Neural progenitor cell (in vitro differentiated cells): ENCODE data around the gene ANGPTL5. TPM values are rescaled to one million over a fixed set of nuclear protein-coding genes. Genes with fewer than 3 reads are reported as not detected.

Experiments
- DNase-seq: peaks from one replicate; pipeline ENCODE4 v3.0.0-alpha.2; 2016; ENCODE audit warnings: low spot score
- H2AFZ ChIP-seq: fragments of 200-600 bp; sonication (generic); replicated peaks from 2 replicates; pipeline ENCODE4 v1.6.1; 2016; ENCODE audit warnings: antibody characterized with exemption
- H3F3A ChIP-seq: fragments of 200-600 bp; sonication (generic); 2 replicates; pipeline ENCODE4 v1.6.1; 2016; ENCODE audit warnings: antibody characterized with exemption, low read depth
- H3K27ac ChIP-seq: fragments of 200-600 bp; sonication (generic); 2 replicates; pipeline ENCODE4 v1.5.1; 2016; ENCODE audit warnings: mild to moderate bottlenecking
- H3K27me3 ChIP-seq: fragments of 200-600 bp; sonication (generic); 2 replicates; pipeline ENCODE4 v1.6.1; 2016; ENCODE audit warnings: mild to moderate bottlenecking, moderate library complexity
- H3K36me3 ChIP-seq: fragments of 200-600 bp; sonication (generic); 2 replicates; pipeline ENCODE4 v1.5.1; 2016
- H3K4me1 ChIP-seq: fragments of 200-600 bp; sonication (generic); 2 replicates; pipeline ENCODE4 v1.6.1; 2016; ENCODE audit warnings: mixed run types
- H3K4me2 ChIP-seq: fragments of 200-600 bp; sonication (generic); 2 replicates; pipeline ENCODE4 v1.6.1; 2016
- H3K4me3 ChIP-seq: fragments of 200-600 bp; sonication (generic); 2 replicates; pipeline ENCODE4 v1.5.1; 2016
- H3K79me2 ChIP-seq: fragments of 200-600 bp; sonication (generic); 2 replicates; pipeline ENCODE4 v1.6.1; 2016; ENCODE audit warnings: low read depth
- H3K9ac ChIP-seq: fragments of 200-600 bp; sonication (generic); 2 replicates; pipeline ENCODE4 v1.6.1; 2016
- H3K9me3 ChIP-seq: fragments of 200-600 bp; sonication (generic); 2 replicates; pipeline ENCODE4 v1.5.1; 2016; ENCODE audit warnings: low read depth
- H4K20me1 ChIP-seq: fragments of 200-600 bp; sonication (generic); 2 replicates; pipeline ENCODE4 v1.6.1; 2016; ENCODE audit warnings: low read depth
- H3K27ac Mint-ChIP-seq: 3 replicates; pipeline ENCODE4 v1.8.0; 2021; ENCODE audit warnings: mixed read lengths
- H3K27me3 Mint-ChIP-seq: 2 replicates; pipeline ENCODE4 v1.8.0; 2022; ENCODE audit warnings: low read depth, mild to moderate bottlenecking, inconsistent platforms, moderate library complexity, mixed read lengths; ENCODE audit not compliant: insufficient read depth
- H3K36me3 Mint-ChIP-seq: 3 replicates; pipeline ENCODE4 v1.8.0; 2021; ENCODE audit warnings: mixed read lengths
- H3K4me1 Mint-ChIP-seq: 3 replicates; pipeline ENCODE4 v1.8.0; 2021; ENCODE audit warnings: mixed read lengths
- H3K4me3 Mint-ChIP-seq: 3 replicates; pipeline ENCODE4 v1.8.0; 2021; ENCODE audit warnings: mild to moderate bottlenecking, moderate library complexity, mixed read lengths
- H3K9me3 Mint-ChIP-seq: 3 replicates; pipeline ENCODE4 v1.8.0; 2020; ENCODE audit warnings: mixed read lengths
- EZH2 ChIP-seq: fragments of 200-600 bp; sonication (generic); IDR thresholded peaks from 2 replicates; pipeline ENCODE4 v1.6.1; 2017; ENCODE audit warnings: antibody characterized with exemption, mild to moderate bottlenecking, moderate library complexity
- EZH2phosphoT487 ChIP-seq: fragments of 200-600 bp; sonication (generic); IDR thresholded peaks from 2 replicates; pipeline ENCODE4 v1.6.1; 2017; ENCODE audit warnings: antibody characterized with exemption
- total RNA-seq: library from RNA; depleted of rRNA; stranded (reverse); fragments of >200 nt; gene quantifications from 2 replicates; pipeline ENCODE4 v1.2.3, GENCODE V29; 2015; ENCODE audit warnings: low replicate concordance
- TF ChIP-seq, protein P1 (sequence below): fragments of 200-600 bp; sonication (generic); IDR thresholded peaks from 2 replicates; pipeline ENCODE4 v1.5.1; 2017; ENCODE audit warnings: antibody characterized with exemption, mild to moderate bottlenecking

ANGPTL5 gene
- total RNA-seq, 1 donor from 2014 or later, result not detected

DNA sequence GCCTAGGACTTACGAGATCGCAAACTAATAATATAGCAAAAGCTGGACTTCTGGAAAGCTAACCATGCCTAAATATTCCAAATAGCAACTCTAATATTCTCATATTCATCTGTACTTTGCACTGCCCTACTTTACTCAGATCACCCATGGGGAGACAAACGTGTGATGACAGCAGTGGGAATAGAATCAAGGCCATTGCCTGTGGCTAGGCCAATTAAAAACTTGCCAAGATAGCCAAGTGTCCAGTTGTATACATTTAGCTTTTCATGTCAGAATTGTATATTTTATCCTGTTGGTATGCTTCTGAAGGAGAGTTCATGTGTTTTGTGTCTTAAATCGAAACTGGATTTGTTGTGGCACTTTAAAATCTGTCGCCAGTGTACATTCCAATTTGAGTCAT is 2.7 kb downstream of the ANGPTL5 start:
- no peak overlapping the region for H3K4me2 ChIP-seq

DNA sequence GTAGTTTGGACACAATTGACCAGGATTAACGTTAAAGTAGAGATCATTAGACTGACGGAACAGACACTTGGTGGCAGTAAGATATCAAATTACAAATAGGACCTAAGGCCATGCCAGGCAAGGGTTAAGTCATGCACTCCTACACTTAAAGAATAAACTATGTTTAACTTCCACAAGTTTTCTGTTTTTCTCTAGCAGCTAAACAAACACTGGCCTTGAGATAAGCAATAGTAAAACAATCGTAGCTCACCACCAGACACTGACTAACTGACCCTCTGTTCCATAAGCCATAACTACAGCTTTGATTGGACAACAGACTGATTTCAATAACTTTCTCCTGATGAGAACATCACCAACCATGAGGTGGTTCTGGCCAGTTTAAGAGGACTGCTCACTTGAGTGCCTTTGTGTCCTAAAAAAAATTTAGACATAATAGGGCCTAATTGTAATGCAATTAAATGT is 3.5 kb downstream of the ANGPTL5 start:
- Histone ChIP-seq H3K4me2 (no peak overlapping the region), H3F3A (peaks cover 15% of the 10 kb centered on the region), H3K9ac (no peak overlapping the region), H3K9me3 (no peaks in the 10 kb centered on the region), H3K79me2 (no peaks in the 10 kb centered on the region), H4K20me1 (no peaks in the 10 kb centered on the region), H3K4me3 (no peak overlapping the region), H3K27ac (no peak overlapping the region), H3K36me3 (no peaks in the 10 kb centered on the region), H3K4me1 (peaks cover 19% of the 10 kb centered on the region), H2AFZ (no peak overlapping the region), H3K27me3 (no peaks in the 10 kb centered on the region)
- H3K4me1 Mint-ChIP-seq, result peaks cover 18% of the 10 kb centered on the region
- no peaks in the 10 kb centered on the region for H3K9me3 Mint-ChIP-seq
- no peak for DNase-seq
- TF ChIP-seq EZH2 (no peak), EZH2phosphoT487 (no peak)
- TF ChIP-seq, protein P1, sequence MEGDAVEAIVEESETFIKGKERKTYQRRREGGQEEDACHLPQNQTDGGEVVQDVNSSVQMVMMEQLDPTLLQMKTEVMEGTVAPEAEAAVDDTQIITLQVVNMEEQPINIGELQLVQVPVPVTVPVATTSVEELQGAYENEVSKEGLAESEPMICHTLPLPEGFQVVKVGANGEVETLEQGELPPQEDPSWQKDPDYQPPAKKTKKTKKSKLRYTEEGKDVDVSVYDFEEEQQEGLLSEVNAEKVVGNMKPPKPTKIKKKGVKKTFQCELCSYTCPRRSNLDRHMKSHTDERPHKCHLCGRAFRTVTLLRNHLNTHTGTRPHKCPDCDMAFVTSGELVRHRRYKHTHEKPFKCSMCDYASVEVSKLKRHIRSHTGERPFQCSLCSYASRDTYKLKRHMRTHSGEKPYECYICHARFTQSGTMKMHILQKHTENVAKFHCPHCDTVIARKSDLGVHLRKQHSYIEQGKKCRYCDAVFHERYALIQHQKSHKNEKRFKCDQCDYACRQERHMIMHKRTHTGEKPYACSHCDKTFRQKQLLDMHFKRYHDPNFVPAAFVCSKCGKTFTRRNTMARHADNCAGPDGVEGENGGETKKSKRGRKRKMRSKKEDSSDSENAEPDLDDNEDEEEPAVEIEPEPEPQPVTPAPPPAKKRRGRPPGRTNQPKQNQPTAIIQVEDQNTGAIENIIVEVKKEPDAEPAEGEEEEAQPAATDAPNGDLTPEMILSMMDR, result no peak
- no peak overlapping the region for H3K27ac Mint-ChIP-seq
- no peak overlapping the region for H3K4me3 Mint-ChIP-seq
- no peaks in the 10 kb centered on the region for H3K36me3 Mint-ChIP-seq
- peaks cover 5% of the 10 kb centered on the region for H3K27me3 Mint-ChIP-seq

More for the DNA sequence above, 2.7 kb downstream of the ANGPTL5 start:
- H3K27ac Mint-ChIP-seq, result no peak overlapping the region
- H4K20me1 ChIP-seq, result no peaks in the 10 kb centered on the region
- H2AFZ ChIP-seq, result no peak overlapping the region
- no peak overlapping the region for H3K27ac ChIP-seq
- H3K4me3 Mint-ChIP-seq, result peak overlapping the region; percentile 94
- TF ChIP-seq, protein P1, result no peak
- TF ChIP-seq EZH2 (no peak), EZH2phosphoT487 (no peak)
- no peaks in the 10 kb centered on the region for H3K9me3 ChIP-seq
- no peak for DNase-seq
- no peak overlapping the region for H3K4me3 ChIP-seq
- peaks cover 19% of the 10 kb centered on the region for H3K4me1 ChIP-seq
- no peaks in the 10 kb centered on the region for H3K36me3 ChIP-seq
- H3K27me3 Mint-ChIP-seq, result peaks cover 5% of the 10 kb centered on the region
- H3K9ac ChIP-seq, result no peak overlapping the region
- peaks cover 18% of the 10 kb centered on the region for H3K4me1 Mint-ChIP-seq
- no peaks in the 10 kb centered on the region for H3K36me3 Mint-ChIP-seq
- no peaks in the 10 kb centered on the region for H3K27me3 ChIP-seq
- H3K9me3 Mint-ChIP-seq, result no peaks in the 10 kb centered on the region
- no peaks in the 10 kb centered on the region for H3K79me2 ChIP-seq
- H3F3A ChIP-seq, result peaks cover 15% of the 10 kb centered on the region

DNA sequence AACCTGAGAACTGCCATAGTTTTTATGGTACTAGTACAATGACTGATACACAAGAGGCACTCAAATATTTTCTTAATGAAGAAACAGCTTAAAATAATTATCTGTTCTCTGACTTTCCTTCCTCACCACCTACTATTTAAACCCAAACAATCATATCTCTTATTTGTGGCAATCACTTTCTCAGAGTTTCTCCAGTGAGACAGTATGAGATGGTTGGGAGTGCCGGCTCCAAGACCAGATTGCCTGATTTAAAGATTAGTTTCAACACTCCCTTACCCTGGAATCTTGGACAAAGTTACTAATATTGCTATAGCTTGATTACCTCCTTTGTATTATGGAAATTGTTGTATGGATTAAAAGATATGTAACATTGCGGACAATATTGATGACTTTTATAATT is 7.2 kb downstream of the ANGPTL5 start:
- Mint-ChIP-seq H3K27me3 (peaks cover 5% of the 10 kb centered on the region), H3K9me3 (no peaks in the 10 kb centered on the region), H3K27ac (no peak overlapping the region), H3K4me1 (no peaks in the 10 kb centered on the region), H3K4me3 (no peak overlapping the region), H3K36me3 (no peaks in the 10 kb centered on the region)
- Histone ChIP-seq H2AFZ (no peak overlapping the region), H3K79me2 (no peaks in the 10 kb centered on the region), H3K9me3 (no peaks in the 10 kb centered on the region), H3K36me3 (no peaks in the 10 kb centered on the region), H3K27me3 (no peaks in the 10 kb centered on the region), H4K20me1 (no peaks in the 10 kb centered on the region), H3K4me1 (peaks cover 6% of the 10 kb centered on the region), H3K4me3 (no peak overlapping the region), H3K4me2 (no peak overlapping the region), H3F3A (no peaks in the 10 kb centered on the region), H3K9ac (no peak overlapping the region), H3K27ac (no peak overlapping the region)
- DNase-seq, result no peak
- TF ChIP-seq EZH2, result no peak
- no peak for TF ChIP-seq EZH2phosphoT487
- TF ChIP-seq, protein P1, result no peak
